Stimulated activated CD4-positive, alpha-beta T cell treated with anti-CD3 and anti-CD28 coated beads, Interleukin-1b, Interleukin-23, amount 100 ng/mL, for 4 hours (primary cell): Measurements from ENCODE around the gene IPMK.
A peak's percentile ranks its signal among the peaks of the same experiment; 100 is the strongest.

ENCODE experiments used
- DNase-seq, 2 donors: peaks; one replicate each; pipeline ENCODE4 v3.0.0-alpha.2; 2020; ENCODE audit warnings: low read depth in 2 of 2

The IPMK gene

GRCh38 chr10:58153751-58154150, 113.9 kb downstream of the IPMK start:
- DNase-seq = no peak

DNA sequence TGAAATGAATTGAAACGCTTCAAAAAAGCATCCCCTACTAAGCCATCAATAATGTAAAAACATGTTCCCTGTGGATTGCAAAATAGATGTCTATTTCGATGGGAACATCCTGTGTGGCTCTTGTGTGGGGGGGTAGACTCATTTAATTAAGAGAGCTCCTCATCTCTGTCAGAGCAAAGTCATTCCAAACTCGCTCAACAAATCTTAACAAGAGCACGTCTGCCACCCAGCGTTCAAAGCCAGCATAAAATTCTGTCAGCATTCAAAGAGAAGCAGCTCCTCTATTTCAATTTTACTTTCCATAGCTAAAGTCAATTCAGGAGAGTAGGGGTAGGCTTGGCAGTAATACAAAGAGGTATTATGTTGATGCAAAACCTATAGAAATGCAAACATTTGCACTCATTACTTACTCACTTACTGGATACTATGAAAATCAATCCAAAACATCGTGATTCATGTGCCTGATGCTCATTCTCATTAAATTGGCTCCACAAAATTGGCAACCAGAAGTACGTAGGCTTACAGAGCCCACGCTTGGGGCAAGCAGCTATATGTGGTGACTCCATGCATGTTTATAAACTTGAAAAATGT, 114.9 kb downstream of the IPMK start:
- peak in 1 of 2 donors; percentile 5 for DNase-seq

DNA sequence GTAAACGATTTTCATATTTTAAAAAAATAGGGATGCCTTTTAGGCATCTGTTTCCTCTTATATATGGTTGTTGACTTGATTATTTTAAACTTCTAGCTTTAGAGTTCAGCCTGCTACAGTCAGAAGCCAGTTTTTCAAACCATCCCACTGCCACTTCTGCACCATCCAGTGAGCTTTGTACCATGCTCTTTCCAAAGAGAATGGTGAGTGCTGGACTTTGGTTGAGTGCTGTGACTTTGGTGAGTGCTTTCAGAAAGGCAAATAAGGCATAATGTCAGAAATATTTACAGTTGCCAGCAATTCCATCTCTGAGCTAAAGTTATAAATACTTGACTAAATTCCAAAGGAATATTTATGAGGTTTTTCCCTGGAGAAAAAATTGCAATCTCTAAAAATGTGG, 117.4 kb downstream of the IPMK start:
- DNase-seq = no peak

GRCh38 chr10:58143944-58144343, 123.8 kb downstream of the IPMK start:
- no peak for DNase-seq
